8988T (cell line): ENCODE results near the gene FUT8.

Source experiments
- DNase-seq: peaks from one replicate; pipeline ENCODE4 v3.0.0; 2011

FUT8 gene

DNA sequence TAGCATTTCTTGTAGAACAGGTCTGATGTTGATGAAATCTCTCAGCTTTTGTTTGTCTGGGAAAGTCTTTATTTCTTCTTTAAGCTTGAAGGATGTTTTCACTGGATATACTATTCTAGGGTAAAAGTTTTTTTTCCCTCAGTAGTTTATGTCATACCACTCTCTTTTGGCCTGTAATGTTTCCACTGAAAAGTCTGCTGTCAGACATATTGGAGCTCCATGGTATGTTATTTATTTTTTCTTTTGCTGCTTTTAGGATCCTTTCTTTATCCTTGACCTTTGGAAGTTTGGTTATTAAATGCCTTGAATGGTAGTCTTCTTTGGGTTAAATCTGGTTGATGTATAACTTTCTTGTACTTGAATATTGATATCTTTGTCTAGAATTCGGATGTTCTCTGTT, 306.1 kb downstream of the FUT8 start:
- no peak for DNase-seq

GRCh38 chr14:65720171-65720570, 307.6 kb downstream of the FUT8 start:
- no peak for DNase-seq

GRCh38 chr14:65720743-65721142, 308.2 kb downstream of the FUT8 start:
- no peak for DNase-seq

DNA sequence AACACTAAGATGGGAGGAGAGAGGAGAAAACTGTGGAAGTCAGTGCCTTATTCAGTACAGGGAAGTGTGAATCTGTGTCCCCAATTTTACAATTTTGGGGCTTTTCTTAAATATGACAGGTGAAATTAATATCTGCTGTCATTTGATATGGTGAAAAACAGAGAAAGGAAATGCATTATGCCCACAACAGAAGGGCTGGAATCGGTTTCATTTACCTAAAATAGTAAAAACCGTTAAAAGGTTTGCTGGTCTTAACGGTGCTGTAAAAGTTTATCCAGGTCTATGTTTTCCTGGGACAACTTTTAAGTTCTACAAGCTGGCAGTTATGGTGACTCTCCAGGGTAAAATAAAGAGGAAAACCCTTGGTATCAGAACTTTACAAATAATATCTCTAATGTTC, 310.8 kb downstream of the FUT8 start:
- DNase-seq: no peak

GRCh38 chr14:65728604-65729003, 316.1 kb downstream of the FUT8 start:
- DNase-seq: no peak

DNA sequence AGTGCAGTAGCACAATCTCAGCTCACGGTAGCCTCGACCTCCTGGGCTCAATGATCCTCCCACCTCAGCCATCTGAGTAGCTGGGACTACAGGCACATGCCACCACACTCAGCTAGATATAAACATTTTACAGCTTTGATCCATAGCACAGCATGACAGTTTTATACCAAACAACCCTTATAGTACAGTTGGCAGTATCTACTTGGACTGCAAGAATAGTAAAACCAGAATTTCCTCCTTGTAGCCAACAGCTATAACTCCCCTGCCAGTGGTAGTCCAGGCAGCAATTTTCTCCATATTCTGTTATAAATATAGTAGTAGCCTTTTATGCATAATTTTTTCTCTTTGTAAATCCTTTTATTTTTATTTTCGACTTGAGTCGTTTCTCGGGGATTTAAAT, 317.0 kb downstream of the FUT8 start:
- DNase-seq: no peak

DNA sequence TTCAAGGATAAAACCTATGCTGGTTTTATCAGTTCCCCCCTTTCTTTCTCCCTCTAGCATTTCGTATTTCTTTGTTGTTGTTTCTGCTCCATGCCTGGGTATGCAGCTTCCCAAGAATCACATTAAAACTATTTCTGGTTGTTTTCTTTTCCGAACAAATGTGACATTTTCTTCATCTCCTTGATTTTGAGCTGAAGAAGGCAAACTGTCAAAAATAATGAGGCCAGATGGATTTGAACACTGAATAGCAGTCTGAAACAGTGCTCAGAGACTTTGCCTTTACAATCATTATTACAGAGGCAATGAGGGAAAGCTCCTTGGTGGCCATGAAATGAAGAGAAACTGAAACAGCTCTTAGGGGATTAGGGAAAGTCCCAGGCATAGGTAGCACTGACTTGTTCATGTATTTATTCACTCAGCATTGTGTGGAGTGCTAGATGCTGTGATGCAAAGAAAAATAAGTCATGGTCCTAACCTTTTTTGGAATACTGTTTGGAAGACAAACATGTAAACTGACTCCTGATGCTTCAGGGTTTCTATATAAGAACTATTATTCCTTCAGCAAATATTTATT, 319.5 kb downstream of the FUT8 start:
- no peak for DNase-seq

GRCh38 chr14:65738339-65738738, 325.8 kb downstream of the FUT8 start:
- DNase-seq: no peak

DNA sequence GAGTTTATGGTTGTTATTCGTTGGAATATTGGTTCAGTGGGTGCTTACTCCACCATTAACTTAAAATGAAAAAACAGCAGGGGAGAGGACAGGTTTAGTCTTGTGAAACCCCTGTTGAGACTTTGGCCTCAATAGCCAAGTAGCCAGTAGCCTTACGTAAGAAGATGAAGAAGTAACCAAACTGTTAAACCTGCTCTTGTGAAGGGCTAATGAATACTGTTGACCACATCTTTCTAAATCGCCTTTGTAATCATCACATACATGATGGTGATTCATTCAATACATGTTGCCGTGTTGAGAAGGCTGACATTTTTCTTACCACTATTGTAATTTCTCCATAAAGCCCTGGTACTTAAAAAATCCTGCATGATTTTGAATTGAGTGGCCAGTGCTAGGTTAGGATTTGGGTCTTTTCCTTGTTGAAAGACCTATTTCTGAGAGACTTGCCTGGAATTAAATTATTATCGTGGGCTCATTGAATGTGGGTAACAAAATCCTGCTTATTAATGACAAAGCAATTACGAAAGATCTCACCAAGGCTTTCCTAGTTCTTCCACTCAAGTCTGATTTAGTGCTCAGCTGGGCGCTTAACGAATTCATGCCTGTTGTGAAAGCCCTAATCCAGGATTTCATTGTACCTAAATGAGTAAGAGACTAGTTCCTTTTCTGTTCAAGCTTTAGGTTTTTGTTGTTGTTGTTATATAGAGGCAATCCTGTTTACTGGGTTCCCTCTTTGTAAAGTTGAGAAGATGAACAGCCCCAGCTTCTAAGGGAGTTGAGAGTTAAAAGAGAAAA, 333.1 kb downstream of the FUT8 start:
- DNase-seq: no peak

DNA sequence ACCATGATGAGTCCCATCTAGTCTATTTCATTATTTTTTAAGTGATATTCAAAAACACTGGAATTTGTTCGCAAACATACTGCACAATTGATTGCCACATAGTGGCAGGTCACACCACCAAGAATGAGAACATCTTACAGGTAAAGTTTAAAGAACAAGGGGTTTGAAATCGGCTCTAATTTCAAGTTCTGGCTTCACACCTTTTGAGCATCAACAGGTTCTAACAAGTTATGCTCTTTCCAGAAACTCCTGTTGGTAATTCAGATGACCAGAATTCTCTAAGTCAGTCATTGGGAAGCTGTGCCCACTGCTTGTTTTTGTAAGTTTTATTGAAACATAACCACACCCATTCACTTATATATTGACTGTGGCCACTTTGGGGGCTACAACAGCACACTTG, 336.3 kb downstream of the FUT8 start:
- DNase-seq: no peak

- no peak for DNase-seq
Observed at GRCh38 chr14:65749287-65749686, 336.8 kb downstream of the FUT8 start.

GRCh38 chr14:65750906-65751305, 338.4 kb downstream of the FUT8 start:
- DNase-seq: no peak

- DNase-seq: no peak
Observed at GRCh38 chr14:65751510-65751909, 339.0 kb downstream of the FUT8 start.

DNA sequence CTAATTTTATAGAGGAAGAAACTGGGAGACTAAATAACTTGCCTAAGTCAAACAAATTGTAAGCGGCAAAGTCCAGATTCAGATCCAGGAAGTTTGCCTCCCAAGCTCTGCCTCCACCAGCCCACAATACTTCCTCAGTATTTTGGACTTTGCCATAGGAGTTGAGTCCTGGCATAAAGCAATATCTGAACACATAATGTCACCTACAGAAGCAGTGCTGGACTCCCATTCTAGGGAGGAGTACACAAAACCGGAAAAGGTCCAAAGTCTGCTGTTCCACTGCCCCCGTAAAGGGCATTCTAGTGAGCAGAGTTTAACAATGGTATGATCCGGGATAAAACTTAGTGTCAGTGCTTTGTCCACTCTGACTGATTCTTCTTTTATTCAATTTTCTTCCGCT, 340.5 kb downstream of the FUT8 start:
- DNase-seq: no peak

- DNase-seq: no peak
Observed at GRCh38 chr14:65755331-65755730, 342.8 kb downstream of the FUT8 start.

DNA sequence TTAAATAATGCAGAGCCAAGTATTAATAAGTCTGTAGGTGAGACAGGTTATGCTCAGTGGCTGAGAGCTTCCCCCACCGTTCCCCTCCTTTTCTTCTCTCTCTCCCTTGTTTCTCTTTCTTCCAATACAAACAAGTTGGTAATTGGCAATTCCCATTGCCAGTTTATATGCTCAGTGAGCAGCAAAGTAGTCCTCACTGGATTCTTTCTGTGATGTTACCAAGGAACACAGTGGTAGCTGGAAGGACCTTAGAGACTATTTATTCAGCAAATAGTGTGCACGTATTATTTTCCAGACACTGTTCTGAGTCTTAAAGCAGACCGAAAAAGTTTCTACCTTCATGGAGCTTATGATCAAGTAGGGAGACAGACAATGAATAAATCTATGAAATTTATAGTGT, 344.4 kb downstream of the FUT8 start:
- DNase-seq: no peak

GRCh38 chr14:65769151-65769550, 356.6 kb downstream of the FUT8 start:
- no peak for DNase-seq

DNA sequence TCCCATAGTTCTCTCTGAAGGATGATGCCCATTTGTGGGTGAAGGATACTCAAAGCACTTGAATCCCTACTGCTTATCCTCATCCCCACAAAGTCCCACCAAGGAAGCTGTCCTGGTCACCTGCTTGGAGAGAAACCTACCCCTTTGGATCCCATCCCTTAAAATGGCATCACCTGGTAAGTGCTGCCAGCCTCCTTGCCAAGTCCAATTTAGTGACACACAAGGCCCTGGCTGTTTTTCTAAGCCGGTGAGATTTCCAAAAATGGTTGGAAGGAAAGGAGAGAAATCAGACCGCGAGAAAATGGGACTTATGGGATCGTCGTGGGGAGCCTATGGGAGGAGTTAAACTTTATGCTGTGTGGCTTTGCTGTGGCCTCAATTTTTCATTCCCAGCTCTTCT, 358.2 kb downstream of the FUT8 start:
- DNase-seq: no peak

DNA sequence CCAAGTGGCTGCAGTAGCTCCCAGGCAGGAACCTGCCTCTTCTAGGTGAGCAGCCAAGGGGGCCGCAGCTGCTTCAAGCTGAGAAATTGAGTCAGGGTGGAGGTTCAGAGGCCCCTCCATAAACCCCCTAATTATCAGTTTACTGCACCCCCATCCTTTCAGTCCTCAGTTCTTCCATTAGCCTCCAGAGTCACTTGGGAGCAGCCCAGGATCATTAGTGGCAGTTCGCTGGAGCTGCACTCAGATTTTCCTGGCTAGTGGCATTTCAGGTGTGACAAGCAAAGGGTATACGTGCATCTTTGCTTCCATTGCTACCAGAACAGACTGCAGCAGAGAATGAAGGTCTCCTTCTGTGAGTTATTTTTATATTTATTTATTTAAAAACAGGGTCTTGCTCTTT, 358.7 kb downstream of the FUT8 start:
- DNase-seq: no peak

DNA sequence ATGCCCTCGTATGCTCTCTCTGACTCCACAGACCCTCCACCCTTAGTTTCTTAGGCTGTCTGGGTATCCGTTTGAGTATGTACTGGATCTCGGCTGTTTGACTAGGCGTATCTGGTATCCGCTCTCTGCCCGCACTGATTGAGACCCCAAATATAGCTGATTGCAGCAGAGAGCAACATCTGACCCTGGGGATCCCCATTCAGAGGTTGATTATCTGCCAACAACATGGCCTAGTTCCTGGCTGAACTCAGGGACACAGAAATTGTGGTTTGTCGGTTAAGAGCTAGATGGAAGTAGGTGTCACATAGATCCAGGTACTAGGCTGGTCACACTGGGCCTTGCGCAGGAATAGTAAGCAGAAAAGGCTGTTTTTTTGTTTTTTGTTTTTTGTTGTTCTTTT, 359.9 kb downstream of the FUT8 start:
- no peak for DNase-seq

GRCh38 chr14:65772921-65773574, 360.5 kb downstream of the FUT8 start:
- DNase-seq: no peak

DNA sequence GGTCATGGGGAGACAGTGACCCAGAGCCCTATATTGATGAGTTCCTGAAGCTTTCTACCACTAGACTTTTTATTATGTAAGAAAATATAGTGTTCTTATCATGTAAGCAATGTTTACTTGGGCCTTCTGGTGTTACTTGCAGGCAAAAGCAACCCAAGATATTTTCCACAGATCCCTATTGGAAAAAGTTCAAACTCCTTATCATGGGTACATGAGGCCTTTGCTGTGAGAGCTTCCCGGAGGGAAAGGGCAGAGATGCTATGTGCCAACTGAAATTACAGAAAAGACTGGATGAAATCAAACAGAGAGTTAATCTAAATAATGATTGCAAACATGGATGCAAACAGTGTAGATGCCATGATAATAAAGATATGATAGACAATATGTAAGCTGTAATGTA, 361.5 kb downstream of the FUT8 start:
- DNase-seq: no peak

DNA sequence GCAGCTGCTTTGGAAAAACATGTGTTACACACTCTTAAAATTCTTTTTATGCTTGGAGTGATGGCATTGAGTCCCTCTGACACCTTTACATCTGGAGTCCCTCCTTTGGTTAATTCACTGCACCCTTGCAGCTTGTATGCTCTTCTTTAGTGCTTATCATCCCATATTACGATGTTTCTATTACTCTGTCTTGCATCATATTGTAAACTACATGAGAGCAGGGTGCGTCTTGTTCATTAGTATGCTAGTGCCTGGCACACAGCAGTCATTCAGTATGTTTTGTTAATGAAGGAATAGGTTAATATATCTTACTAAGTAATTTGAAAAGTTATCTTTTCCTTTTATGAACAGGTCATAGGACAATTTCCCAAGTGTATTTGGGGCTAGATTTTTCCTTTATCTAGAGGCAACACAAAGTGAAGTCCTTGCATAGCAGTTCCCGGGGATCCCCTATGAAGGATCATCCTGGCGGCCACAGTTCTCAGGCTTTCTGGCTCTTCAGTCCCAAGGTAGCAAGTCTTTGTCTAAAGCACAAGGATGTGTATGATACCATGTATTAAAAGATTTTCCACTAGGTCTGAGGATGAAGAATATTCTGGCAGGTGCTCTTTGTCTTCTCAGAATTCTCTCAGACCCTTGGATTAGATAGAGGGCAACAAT, 363.8 kb downstream of the FUT8 start:
- DNase-seq: no peak

GRCh38 chr14:65780566-65780965, 368.0 kb downstream of the FUT8 start:
- DNase-seq: no peak
